ENCODE measurements around the gene TRAPPC2.
"Not testable (repeated sequence)": the region's sequence is repeated elsewhere in the genome, so short reads cannot be mapped to it uniquely, and the experiment has no call there.

- not testable (repeated sequence) for TF ChIP-seq MXI1 (IDR thresholded peaks at IDR 0.05; ENCODE audit: borderline replicate concordance, low read depth, low read length); CTCF (conservative IDR thresholded peaks at IDR 0.05; ENCODE audit: low read depth, low read length)
Measured at GRCh38 chrX:13726583-13726982, 7.8 kb downstream of the TRAPPC2 start.
